ENCODE data around the gene GET3. TPM values are rescaled to one million over a fixed set of nuclear protein-coding genes. Genes with fewer than 3 reads are reported as not detected.

The GET3 gene
- total and polyA plus RNA-seq, 2 of the 13 experiments (the other 11 are each of a cell fraction or from before 2014, with no cell fraction given), result 57.7 to 59.4 TPM

- no peak for TF ChIP-seq ZBTB4 (CRISPR knock-in tag; IDR thresholded peaks at IDR 0.05; ENCODE audit: borderline replicate concordance)
- no peak for TF ChIP-seq ZNF570 (CRISPR knock-in tag; IDR thresholded peaks at IDR 0.05; ENCODE audit: borderline replicate concordance)
- no peak for TF ChIP-seq XBP1 (CRISPR knock-in tag; IDR thresholded peaks at IDR 0.05)
- no peak for TF ChIP-seq GFI1 (CRISPR knock-in tag; IDR thresholded peaks at IDR 0.05; ENCODE audit: borderline replicate concordance)
- TF ChIP-seq HNF4G (IDR thresholded peaks at IDR 0.05; ENCODE audit: borderline replicate concordance, low read depth, low read length), result peak; percentile 6; the same call in 1 of the 2 replicates
- no peak; the same call in 1 of the 2 replicates for TF ChIP-seq HNF4G (CRISPR knock-in tag; IDR thresholded peaks at IDR 0.05; ENCODE audit: borderline replicate concordance, low read depth)
- no peak for TF ChIP-seq ZNF280D (CRISPR knock-in tag; IDR thresholded peaks at IDR 0.05)
- no peak for TF ChIP-seq ZNF354B (CRISPR knock-in tag; IDR thresholded peaks at IDR 0.05)
- peak; percentile 57; the same call in 1 of the 2 replicates for TF ChIP-seq ZNF670 (CRISPR knock-in tag; IDR thresholded peaks at IDR 0.05; ENCODE audit: borderline replicate concordance)
- TF ChIP-seq GTF3A (CRISPR knock-in tag; conservative IDR thresholded peaks at IDR 0.05), result no peak
- TF ChIP-seq ZNF263 (CRISPR knock-in tag; IDR thresholded peaks at IDR 0.05), result no peak
- no peak for TF ChIP-seq SSRP1 (CRISPR knock-in tag; IDR thresholded peaks at IDR 0.05)
- peak; percentile 84 for TF ChIP-seq SKIL (CRISPR knock-in tag; IDR thresholded peaks at IDR 0.05; ENCODE audit: borderline replicate concordance)
- TF ChIP-seq ZNF382 (CRISPR knock-in tag; IDR thresholded peaks at IDR 0.05; ENCODE audit: borderline replicate concordance), result no peak
- TF ChIP-seq BORCS8-MEF2B (CRISPR knock-in tag; IDR thresholded peaks at IDR 0.05), result peak; percentile 82
- no peak for TF ChIP-seq ZNF776 (CRISPR knock-in tag; IDR thresholded peaks at IDR 0.05)
- TF ChIP-seq ZNF367 (CRISPR knock-in tag; IDR thresholded peaks at IDR 0.05; ENCODE audit: borderline replicate concordance), result no peak
- peak; percentile 93 for TF ChIP-seq ARNT2 (CRISPR knock-in tag; IDR thresholded peaks at IDR 0.05; ENCODE audit: low read depth)
- TF ChIP-seq KDM5B (CRISPR knock-in tag; IDR thresholded peaks at IDR 0.05; ENCODE audit: borderline replicate concordance), result peak; percentile 48; the same call in 1 of the 2 replicates
- no peak for TF ChIP-seq ZSCAN29 (CRISPR knock-in tag; conservative IDR thresholded peaks at IDR 0.05)
- TF ChIP-seq ZNF713 (CRISPR knock-in tag; IDR thresholded peaks at IDR 0.05), result peak; percentile 44; the same call in 1 of the 2 replicates
These were observed 54.2 kb downstream of the GET3 start, which contains the start of gene JUNB (continued) for GRCh38 chr19:12791345-12792050.

All from HepG2 (cell line).